Dedifferentiated amniotic fluid mesenchymal stem cell (primary cell): ENCODE measurements around the gene SPINDOC.
A peak's percentile ranks its signal among the peaks of the same experiment; 100 is the strongest.
"Not testable (repeated sequence)": the region's sequence is repeated elsewhere in the genome, so short reads cannot be mapped to it uniquely, and the experiment has no call there.

ENCODE experiments used
- DNase-seq: peaks from one replicate; pipeline ENCODE4 v3.0.0-alpha.2; 2016; ENCODE audit errors: extremely low spot score

The SPINDOC gene

GRCh38 chr11:63791495-63792167 lies 21.6 kb upstream of the SPINDOC start:
- no peak for DNase-seq

- no peak for DNase-seq
Measured at GRCh38 chr11:63793161-63793560, 20.1 kb upstream of the SPINDOC start.

GRCh38 chr11:63795066-63795465 lies 18.2 kb upstream of the SPINDOC start:
- DNase-seq, result no peak

- DNase-seq, result no peak
Measured at GRCh38 chr11:63800921-63801320, 12.3 kb upstream of the SPINDOC start.

- DNase-seq, result no peak
Measured at GRCh38 chr11:63802637-63803414, 10.4 kb upstream of the SPINDOC start.

GRCh38 chr11:63804259-63804658 lies 9.0 kb upstream of the SPINDOC start:
- DNase-seq, result no peak

GRCh38 chr11:63805844-63806415 lies 7.3 kb upstream of the SPINDOC start:
- no peak for DNase-seq

- not testable (repeated sequence) for DNase-seq
Measured at GRCh38 chr11:63810383-63810782, 2.9 kb upstream of the SPINDOC start.

GRCh38 chr11:63811522-63811921 lies 1.7 kb upstream of the SPINDOC start:
- no peak for DNase-seq

- peak; percentile 31 for DNase-seq
Measured at GRCh38 chr11:63813563-63814382, 517 bp downstream of the SPINDOC start.

GRCh38 chr11:63814383-63814736 lies 1.1 kb downstream of the SPINDOC start:
- no peak for DNase-seq

GRCh38 chr11:63816166-63816565 lies 2.9 kb downstream of the SPINDOC start:
- DNase-seq, result no peak

GRCh38 chr11:63816732-63817131 lies 3.5 kb downstream of the SPINDOC start:
- DNase-seq, result no peak

GRCh38 chr11:63817758-63818498 lies 4.7 kb downstream of the SPINDOC start:
- DNase-seq, result no peak

- DNase-seq, result no peak
Measured at GRCh38 chr11:63818609-63819008, 5.4 kb downstream of the SPINDOC start.

GRCh38 chr11:63821411-63821810 lies 8.2 kb downstream of the SPINDOC start:
- DNase-seq, result no peak

GRCh38 chr11:63826471-63827190 lies 13.4 kb downstream of the SPINDOC start:
- DNase-seq, result no peak

GRCh38 chr11:63829823-63830489 lies 16.7 kb downstream of the SPINDOC start:
- DNase-seq, result no peak

- no peak for DNase-seq
Measured at GRCh38 chr11:63831326-63831725, 18.1 kb downstream of the SPINDOC start.

- no peak for DNase-seq
Measured at GRCh38 chr11:63832336-63832735, 19.1 kb downstream of the SPINDOC start.
